Erythroblast (primary cell): ENCODE results near the gene CAPNS1.

Experiments
- GATA1 ChIP-seq: IDR thresholded peaks from 2 replicates; pipeline ENCODE4 v1.6.1; 2011; ENCODE audit warnings: low read depth, mild to moderate bottlenecking, control low read depth, low read length, moderate library complexity
- POLR2A ChIP-seq: IDR thresholded peaks from 2 replicates; pipeline ENCODE4 v1.6.1; 2011; ENCODE audit warnings: mild to moderate bottlenecking, low read length

DNA sequence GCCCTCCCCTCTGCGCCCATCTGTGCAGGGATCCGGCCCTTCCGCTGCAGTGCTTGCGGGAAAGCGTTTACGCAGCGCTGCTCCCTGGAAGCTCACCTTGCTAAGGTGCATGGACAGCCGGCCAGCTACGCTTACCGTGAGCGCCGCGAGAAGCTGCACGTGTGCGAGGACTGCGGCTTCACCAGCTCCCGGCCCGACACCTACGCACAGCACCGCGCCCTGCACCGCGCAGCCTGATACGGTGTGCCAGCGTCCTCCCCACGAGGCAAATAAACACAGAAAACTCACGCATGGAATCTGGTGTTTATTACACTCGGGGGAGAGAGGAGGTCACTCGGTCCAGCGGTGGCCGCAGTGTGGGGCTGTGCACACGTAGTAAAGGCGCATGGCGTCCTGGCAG is 26.4 kb upstream of the CAPNS1 start:
- TF ChIP-seq POLR2A (no peak), GATA1 (no peak)
